GM12892 (cell line): ENCODE measurements around the gene AQP3.
A peak's percentile ranks its signal among the peaks of the same experiment; 100 is the strongest.
"Not testable (repeated sequence)": the region's sequence is repeated elsewhere in the genome, so short reads cannot be mapped to it uniquely, and the experiment has no call there.

Experiments
- DNase-seq: peaks from one replicate; pipeline ENCODE4 v3.0.0; 2011; ENCODE audit not compliant: insufficient read length
- FAIRE-seq: peaks from 2 replicates; lab custom pipeline; 2011; peaks lifted over from hg19 to GRCh38; lab: Jason Lieb, UNC
- POLR2A ChIP-seq: IDR thresholded peaks from 2 replicates; pipeline ENCODE4 v1.6.1; 2011; ENCODE audit warnings: low read depth, low read length, control low read depth
- POLR2AphosphoS5 ChIP-seq: IDR thresholded peaks from 2 replicates; pipeline ENCODE4 v1.6.1; 2011; ENCODE audit warnings: low read depth, low read length, control low read depth
- TAF1 ChIP-seq: IDR thresholded peaks from 2 replicates; pipeline ENCODE4 v1.6.1; 2011; ENCODE audit warnings: low read depth, mild to moderate bottlenecking, control low read depth, low read length, borderline replicate concordance

The AQP3 gene

DNA sequence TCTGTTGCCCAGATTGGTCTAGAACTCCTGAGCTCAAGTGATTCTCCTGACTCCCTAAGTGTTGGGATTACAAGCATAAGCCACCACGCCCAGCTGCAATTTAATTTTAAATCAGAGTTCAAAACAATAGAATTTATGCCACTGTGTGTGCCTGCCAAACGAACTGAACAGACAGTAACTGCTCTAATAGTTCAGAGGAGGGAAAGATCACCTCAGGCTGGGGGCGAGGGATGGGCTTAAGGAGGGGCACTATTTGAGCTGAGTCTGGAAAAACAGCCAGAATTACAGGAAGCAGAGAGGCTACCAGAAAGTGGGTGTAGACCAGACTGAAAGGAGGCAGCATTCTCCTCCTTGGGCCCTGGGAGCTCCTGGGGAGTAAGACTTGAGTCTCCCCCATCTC is 14.1 kb upstream of the AQP3 start:
- FAIRE-seq (no peak), DNase-seq (no peak)
- TF ChIP-seq POLR2A (no peak), TAF1 (no peak), POLR2AphosphoS5 (no peak)

GRCh38 chr9:33460854-33461253 is 13.5 kb upstream of the AQP3 start:
- TF ChIP-seq TAF1 (no peak), POLR2AphosphoS5 (no peak), POLR2A (no peak)
- FAIRE-seq: no peak
- DNase-seq: no peak

DNA sequence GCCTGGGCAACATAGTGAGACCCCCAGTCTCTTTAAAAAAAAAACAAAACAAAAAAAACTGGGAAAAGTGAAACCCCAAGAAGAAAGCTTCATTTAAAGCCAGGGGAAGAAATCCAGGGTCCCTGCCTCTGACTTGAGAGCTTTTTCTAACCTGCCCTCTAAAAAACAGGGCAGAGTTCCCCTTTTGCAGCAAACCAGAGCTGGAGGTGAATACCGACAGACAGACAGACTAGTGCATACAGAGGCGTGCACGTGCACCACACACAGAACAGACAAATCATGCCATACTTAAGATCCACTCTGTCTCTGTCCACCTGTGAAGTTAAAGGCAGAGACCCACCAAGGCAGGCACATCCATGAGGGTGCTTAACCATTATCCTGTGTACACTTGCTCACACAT is 11.7 kb upstream of the AQP3 start:
- peak; percentile 56 for FAIRE-seq
- no peak for TF ChIP-seq POLR2A
- no peak for TF ChIP-seq TAF1
- TF ChIP-seq POLR2AphosphoS5: no peak
- DNase-seq: no peak

DNA sequence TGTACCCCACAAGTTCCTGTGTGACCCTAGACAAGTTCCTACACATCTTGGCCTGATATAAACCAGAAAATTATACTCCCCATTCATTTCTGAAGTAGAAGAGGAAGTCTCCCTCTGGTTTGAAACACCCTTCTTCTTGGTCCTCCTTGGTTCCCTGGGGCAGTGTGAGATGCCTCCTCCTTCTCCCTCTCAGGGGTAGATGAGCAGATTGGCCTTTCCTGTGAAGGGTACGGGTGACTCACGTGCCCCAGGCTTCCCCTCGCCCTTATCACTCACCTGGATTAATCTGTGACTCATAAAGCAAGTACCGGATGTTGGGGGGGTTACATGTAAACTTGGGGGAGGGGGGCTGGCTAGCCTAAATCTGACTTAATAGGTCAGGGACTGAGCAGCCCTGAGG is 11.1 kb upstream of the AQP3 start:
- DNase-seq (no peak), FAIRE-seq (peak; percentile 87)
- TF ChIP-seq POLR2A (no peak), TAF1 (no peak), POLR2AphosphoS5 (no peak)

DNA sequence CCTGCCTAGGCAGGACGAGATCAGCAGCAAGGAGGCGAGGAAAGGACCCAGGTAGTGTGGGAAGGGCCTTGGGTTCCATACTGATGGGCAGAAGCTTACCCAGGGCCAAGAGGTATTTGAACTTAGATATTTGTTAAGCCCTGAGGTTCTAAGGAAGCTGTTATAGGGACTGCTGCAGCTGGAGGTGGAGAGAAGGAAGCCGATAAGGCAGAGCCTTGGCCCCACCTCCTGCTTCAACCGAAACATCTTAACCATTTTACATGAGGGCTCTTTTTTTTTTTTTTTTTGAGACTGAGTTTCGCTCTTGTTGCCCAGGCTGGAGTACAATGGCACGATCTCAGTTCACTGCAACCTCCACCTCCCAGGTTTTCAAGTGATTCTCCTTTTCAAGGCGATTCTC is 8.6 kb upstream of the AQP3 start:
- FAIRE-seq (no peak), DNase-seq (no peak)
- TF ChIP-seq POLR2A (no peak), POLR2AphosphoS5 (no peak), TAF1 (no peak)

DNA sequence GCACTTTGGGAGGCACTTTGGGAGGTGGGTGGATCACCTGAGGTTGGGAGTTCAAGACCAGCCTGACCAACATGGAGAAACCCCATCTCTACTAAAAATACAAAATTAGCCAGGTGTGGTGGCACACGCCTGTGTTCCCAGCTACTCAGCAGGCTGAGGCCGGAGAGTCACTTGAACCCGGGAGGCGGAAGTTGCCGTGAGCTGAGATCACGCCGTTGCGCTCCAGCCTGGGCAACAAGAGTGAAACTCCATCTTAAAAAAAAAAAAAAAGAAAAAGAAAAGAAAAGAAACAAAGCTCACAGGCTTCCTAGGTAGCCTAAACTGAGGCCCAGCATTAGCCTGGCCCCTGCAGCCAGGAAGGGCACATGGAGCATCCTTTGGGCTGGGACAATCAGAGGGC is 8.1 kb upstream of the AQP3 start:
- not testable (repeated sequence) for FAIRE-seq, DNase-seq

DNA sequence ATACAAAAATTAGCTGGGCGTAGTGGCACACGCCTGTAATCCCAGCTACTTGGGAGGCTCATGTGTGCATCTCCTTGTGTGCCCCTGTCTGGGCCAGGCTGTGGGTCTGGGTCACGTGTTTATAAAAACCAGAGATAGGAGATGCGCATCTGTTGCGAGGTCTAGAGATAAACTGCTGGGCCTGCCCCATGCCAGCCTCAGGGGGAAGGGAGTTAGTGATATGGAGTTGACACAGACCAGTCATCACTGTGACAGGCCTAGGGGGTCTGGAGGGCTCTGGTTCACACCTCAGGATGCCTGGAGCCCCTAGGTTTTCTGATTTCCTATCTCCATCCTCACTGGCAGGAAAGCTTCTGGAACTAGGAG is 7.3 kb upstream of the AQP3 start:
- not testable (repeated sequence) for DNase-seq, FAIRE-seq

DNA sequence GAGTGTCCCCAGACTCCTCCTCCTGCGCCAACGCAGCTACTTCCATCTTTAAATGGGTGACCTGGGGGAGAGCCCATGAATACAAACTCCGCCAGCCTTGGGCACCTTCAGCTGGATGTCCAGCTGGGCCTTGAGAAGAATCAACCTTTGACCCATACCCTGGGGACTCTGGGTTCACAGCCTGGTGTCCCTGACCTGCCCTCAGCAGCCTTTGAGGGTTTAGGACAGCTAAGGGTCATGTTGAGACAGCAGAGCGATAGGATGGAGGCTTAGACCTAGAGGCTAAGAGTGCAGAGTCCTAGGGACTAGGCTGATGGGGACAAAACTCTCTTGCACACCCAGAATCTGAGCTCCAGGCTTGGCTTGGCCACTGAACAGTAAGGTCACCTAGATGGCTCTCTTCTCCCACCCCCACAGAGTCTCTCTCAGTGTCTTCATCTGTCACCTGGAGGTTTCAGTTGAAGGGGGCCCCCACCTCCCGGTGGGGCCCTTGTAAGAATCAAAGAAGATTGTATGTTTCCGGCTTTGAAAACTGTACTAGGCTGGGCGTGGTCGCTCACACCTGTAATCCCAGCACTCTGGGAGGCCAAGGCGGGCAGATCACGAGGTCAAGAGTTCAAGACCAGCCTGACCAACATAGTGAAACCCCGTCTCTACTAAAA is 6.7 kb upstream of the AQP3 start:
- no peak for DNase-seq
- FAIRE-seq: no peak
- TF ChIP-seq POLR2AphosphoS5 (no peak), TAF1 (no peak), POLR2A (no peak)

GRCh38 chr9:33453286-33453860 is 6.0 kb upstream of the AQP3 start:
- no peak for TF ChIP-seq TAF1
- no peak for TF ChIP-seq POLR2A
- TF ChIP-seq POLR2AphosphoS5: no peak
- FAIRE-seq: peak; percentile 61
- no peak for DNase-seq

GRCh38 chr9:33452828-33453271 is 5.5 kb upstream of the AQP3 start:
- DNase-seq (no peak), FAIRE-seq (peak; percentile 60)
- no peak for TF ChIP-seq POLR2A
- no peak for TF ChIP-seq POLR2AphosphoS5
- no peak for TF ChIP-seq TAF1

DNA sequence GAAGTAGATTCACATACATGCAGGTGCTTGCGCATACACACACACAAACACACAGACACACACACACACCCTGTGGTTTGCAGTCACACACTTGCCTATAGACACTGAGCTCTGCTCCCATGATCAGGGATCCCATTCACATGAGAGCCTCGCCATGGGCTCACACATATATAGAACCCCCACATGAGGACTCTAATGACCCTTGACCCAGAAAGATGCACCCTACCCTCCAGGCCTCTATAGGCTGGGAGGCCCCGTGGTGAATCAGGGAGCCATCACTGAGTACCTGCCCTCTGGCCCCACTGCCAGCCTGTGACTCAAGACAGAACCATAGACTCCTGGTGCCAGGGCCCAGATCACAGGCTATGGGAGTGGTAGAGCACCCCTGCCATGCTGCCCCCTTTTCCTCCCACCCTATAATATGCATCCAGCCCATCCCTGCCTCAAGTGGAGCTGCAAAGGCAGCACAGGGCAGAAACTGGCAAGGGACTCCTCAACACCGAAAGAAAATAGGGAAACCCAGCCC is 3.3 kb upstream of the AQP3 start:
- no peak for DNase-seq
- TF ChIP-seq POLR2AphosphoS5 (no peak), TAF1 (no peak), POLR2A (no peak)
- no peak for FAIRE-seq

DNA sequence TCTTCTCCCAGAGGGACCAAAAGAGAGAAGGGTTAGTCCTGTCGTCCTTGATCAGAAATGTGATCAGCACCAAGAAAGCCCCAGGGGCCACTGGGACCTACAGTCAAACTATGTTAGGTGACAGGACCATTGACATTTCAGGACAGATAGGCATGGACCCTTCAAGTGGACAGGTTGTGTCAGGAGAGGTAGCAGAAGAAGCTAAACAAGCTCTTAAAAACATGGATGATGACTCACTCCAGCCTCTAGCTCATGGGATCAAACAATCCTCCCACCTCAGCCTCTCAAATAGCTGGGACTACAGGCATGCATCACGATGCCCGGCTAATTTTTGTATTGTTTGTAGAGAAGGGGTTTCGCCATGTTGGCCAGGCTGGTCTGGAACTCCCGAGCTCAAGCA is 2.3 kb upstream of the AQP3 start:
- TF ChIP-seq TAF1 (no peak), POLR2AphosphoS5 (no peak), POLR2A (no peak)
- FAIRE-seq: no peak

GRCh38 chr9:33447799-33448553 is 583 bp upstream of the AQP3 start:
- DNase-seq (peak; percentile 37), FAIRE-seq (peak; percentile 64)
- no peak for TF ChIP-seq POLR2AphosphoS5
- TF ChIP-seq POLR2A: no peak
- TF ChIP-seq TAF1: no peak

More for the DNA sequence above, 2.3 kb upstream of the AQP3 start:
- no peak for DNase-seq
